Glutamatergic neuron (in vitro differentiated cells): ENCODE data around the gene KCTD16. TPM values are rescaled to one million over a fixed set of nuclear protein-coding genes. Genes with fewer than 3 reads are reported as not detected.

Source experiments
- DNase-seq: peaks from one replicate; pipeline ENCODE4 v3.0.0; 2022
- H3K27ac Mint-ChIP-seq: one replicate; pipeline ENCODE4 v1.8.0; 2020; ENCODE audit warnings: mild to moderate bottlenecking, mixed read lengths, inconsistent platforms; ENCODE audit not compliant: unreplicated experiment
- H3K27me3 Mint-ChIP-seq: one replicate; pipeline ENCODE4 v1.8.0; 2020; ENCODE audit warnings: mild to moderate bottlenecking, moderate library complexity, mixed read lengths, inconsistent platforms; ENCODE audit not compliant: unreplicated experiment
- H3K36me3 Mint-ChIP-seq: one replicate; pipeline ENCODE4 v1.8.0; 2020; ENCODE audit warnings: mild to moderate bottlenecking, mixed read lengths, inconsistent platforms; ENCODE audit not compliant: unreplicated experiment
- H3K4me1 Mint-ChIP-seq: one replicate; pipeline ENCODE4 v1.8.0; 2020; ENCODE audit warnings: mild to moderate bottlenecking, low read depth, mixed read lengths, inconsistent platforms; ENCODE audit not compliant: unreplicated experiment
- H3K4me3 Mint-ChIP-seq: one replicate; pipeline ENCODE4 v1.8.0; 2020; ENCODE audit warnings: mild to moderate bottlenecking, mixed read lengths, inconsistent platforms; ENCODE audit not compliant: unreplicated experiment
- H3K9me3 Mint-ChIP-seq: one replicate; pipeline ENCODE4 v1.8.0; 2020; ENCODE audit warnings: mild to moderate bottlenecking, moderate library complexity, mixed read lengths, inconsistent platforms; ENCODE audit not compliant: unreplicated experiment
- CTCF ChIP-seq: fragments of 200-600 bp; sonication (generic); IDR thresholded peaks from one replicate; pipeline ENCODE4 v1.5.0; 2021; ENCODE audit not compliant: partially characterized antibody, unreplicated experiment
- total RNA-seq: library from RNA; stranded (reverse); fragmentation: NEBNext Ultra II Directional; extraction: Animal tissue kit (Norgen Biotek cat#: 25700); gene quantifications from one replicate; pipeline ENCODE4 v1.2.1, GENCODE V29; 2021; ENCODE audit not compliant: unreplicated experiment

KCTD16 gene
- total RNA-seq, 1 donor from 2014 or later: 16.9 TPM

- H3K27me3 Mint-ChIP-seq: peaks cover 5% of the 10 kb centered on the region
- no peaks in the 10 kb centered on the region for H3K36me3 Mint-ChIP-seq
- H3K27ac Mint-ChIP-seq: no peak overlapping the region
- no peak for DNase-seq
- no peaks in the 10 kb centered on the region for H3K9me3 Mint-ChIP-seq
- no peak for TF ChIP-seq CTCF
- H3K4me3 Mint-ChIP-seq: no peak overlapping the region
- H3K4me1 Mint-ChIP-seq: peaks cover 7% of the 10 kb centered on the region
Observed at GRCh38 chr5:144126707-144127106, 44.0 kb upstream of the KCTD16 start.

DNA sequence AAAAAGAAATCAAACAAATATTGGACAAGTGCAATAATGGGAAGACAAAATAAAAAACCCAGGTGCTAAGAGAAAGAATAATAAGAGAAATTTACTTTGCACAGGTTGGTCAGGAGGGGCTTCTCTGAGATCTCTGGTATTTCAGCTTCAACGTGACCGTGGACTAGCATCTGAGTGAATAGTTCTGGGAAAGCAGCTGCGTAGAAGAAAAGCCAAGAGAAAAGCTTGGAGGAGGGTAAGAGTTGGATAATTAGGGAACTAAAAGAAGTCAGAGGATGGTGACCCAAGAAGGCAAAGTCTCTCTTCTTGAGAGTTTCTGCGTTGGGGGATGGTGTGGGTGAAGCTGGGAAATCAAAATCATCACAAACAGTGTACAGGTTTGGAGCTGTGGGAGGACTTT lies 41.8 kb upstream of the KCTD16 start:
- no peaks in the 10 kb centered on the region for H3K9me3 Mint-ChIP-seq
- peaks cover 5% of the 10 kb centered on the region for H3K27me3 Mint-ChIP-seq
- no peak overlapping the region for H3K4me3 Mint-ChIP-seq
- H3K27ac Mint-ChIP-seq: no peak overlapping the region
- no peaks in the 10 kb centered on the region for H3K36me3 Mint-ChIP-seq
- H3K4me1 Mint-ChIP-seq: peaks cover 2% of the 10 kb centered on the region
- TF ChIP-seq CTCF: no peak
- DNase-seq: no peak

GRCh38 chr5:144130306-144130705 lies 40.4 kb upstream of the KCTD16 start:
- no peak for TF ChIP-seq CTCF
- no peaks in the 10 kb centered on the region for H3K36me3 Mint-ChIP-seq
- H3K27me3 Mint-ChIP-seq: peaks cover 5% of the 10 kb centered on the region
- H3K4me1 Mint-ChIP-seq: peaks cover 2% of the 10 kb centered on the region
- H3K9me3 Mint-ChIP-seq: no peaks in the 10 kb centered on the region
- H3K4me3 Mint-ChIP-seq: no peak overlapping the region
- no peak for DNase-seq
- H3K27ac Mint-ChIP-seq: no peak overlapping the region

DNA sequence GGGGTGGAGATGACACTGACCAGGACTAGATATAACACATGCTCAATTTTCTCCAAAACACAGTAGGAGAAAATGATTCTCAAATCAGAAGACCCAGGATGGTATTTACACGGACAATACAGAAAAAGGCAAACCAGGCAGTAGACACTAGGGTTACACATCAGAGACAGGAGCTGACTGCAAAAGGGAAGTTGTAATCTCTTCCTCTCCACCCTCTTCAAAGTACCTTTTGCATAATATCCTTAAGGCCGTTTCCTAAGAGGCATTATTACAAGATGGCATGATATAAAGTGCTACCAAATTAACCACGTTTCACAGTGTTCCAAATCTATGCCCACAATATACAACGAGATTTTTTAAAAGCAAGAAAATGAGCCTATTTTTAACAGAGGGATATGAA lies 39.4 kb upstream of the KCTD16 start:
- TF ChIP-seq CTCF: no peak
- no peak for DNase-seq
- Mint-ChIP-seq H3K9me3 (no peaks in the 10 kb centered on the region), H3K27me3 (peaks cover 3% of the 10 kb centered on the region), H3K27ac (no peak overlapping the region), H3K4me3 (no peak overlapping the region), H3K36me3 (no peaks in the 10 kb centered on the region), H3K4me1 (peaks cover 2% of the 10 kb centered on the region)

DNA sequence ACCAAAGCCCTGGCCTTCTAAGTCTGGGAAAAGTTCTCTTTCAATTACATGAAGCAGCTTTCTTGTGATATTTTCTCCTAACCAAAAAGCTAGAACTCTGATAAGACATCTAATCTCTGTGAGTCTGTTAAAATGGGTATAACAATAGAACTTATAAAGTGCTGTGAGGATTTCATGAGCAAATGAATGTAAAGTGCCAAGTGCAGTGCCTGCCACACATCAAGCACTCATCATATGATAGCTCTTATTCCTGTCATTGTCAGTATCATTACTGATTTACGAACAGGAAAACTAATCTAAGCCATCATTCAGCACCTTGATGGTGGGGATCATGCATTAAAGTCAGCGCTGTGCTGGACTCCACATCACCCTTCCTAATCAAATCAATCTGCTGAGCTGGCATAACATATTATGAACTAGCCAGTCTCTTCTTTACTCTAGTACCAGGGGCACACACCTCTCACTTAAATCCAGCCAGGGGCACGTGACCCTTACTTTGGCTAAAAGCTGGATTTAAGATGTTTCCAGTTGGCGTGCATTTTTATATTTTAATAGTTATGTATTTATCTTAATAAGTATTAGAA lies 37.5 kb upstream of the KCTD16 start:
- TF ChIP-seq CTCF: no peak
- no peak overlapping the region for H3K27ac Mint-ChIP-seq
- H3K4me1 Mint-ChIP-seq: peaks cover 2% of the 10 kb centered on the region
- H3K36me3 Mint-ChIP-seq: no peaks in the 10 kb centered on the region
- no peak for DNase-seq
- no peaks in the 10 kb centered on the region for H3K9me3 Mint-ChIP-seq
- H3K27me3 Mint-ChIP-seq: peaks cover 3% of the 10 kb centered on the region
- H3K4me3 Mint-ChIP-seq: no peak overlapping the region
